Endothelial cell of umbilical vein (primary cell): ENCODE results near the gene UPF2. TPM values are rescaled to one million over a fixed set of nuclear protein-coding genes. Genes with fewer than 3 reads are reported as not detected.

Experiments used
- BruUV-seq: library from RNA; stranded (reverse); fragments of 400-500 nt; replicated peaks from 2 replicates; lab custom pipeline; 2021; lab: Mats Ljungman, UMichigan
- CTCF ChIA-PET: fragments of 300-600, 350-600 bp; sonication (Branson Sonifier 250); formaldehyde crosslinking; loops from one replicate; lab custom pipeline; 2021; ENCODE audit warnings: antibody characterized with exemption, inconsistent platforms; lab: Charles Lee
- POLR2A ChIA-PET: fragments of 300-600, 350-600 bp; sonication (Branson Sonifier 250); formaldehyde crosslinking; loops from one replicate; lab custom pipeline; 2021; ENCODE audit warnings: antibody characterized with exemption, inconsistent platforms; lab: Charles Lee
- DNase-seq: peaks from one replicate; pipeline ENCODE4 v3.0.0-alpha.2; 2011; ENCODE audit warnings: low read depth, low spot score
- FAIRE-seq: peaks from 2 replicates; lab custom pipeline; 2011; peaks lifted over from hg19 to GRCh38; lab: Jason Lieb, UNC
- H2AFZ ChIP-seq: 2 replicates; pipeline ENCODE4 v1.6.0; 2012; ENCODE audit warnings: low read depth, low read length, control low read depth, inconsistent platforms
- H3K27ac ChIP-seq: 2 replicates; pipeline ENCODE4 v1.5.1; 2011; ENCODE audit warnings: low read depth, mild to moderate bottlenecking, control low read depth, low read length, moderate library complexity; ENCODE audit not compliant: insufficient read depth
- H3K27me3 ChIP-seq, 2 experiments: 2 replicates each; pipeline versions ENCODE4 v1.6.0 to v1.6.1; 2011; ENCODE audit warnings: low read length in 2 of 2, mixed read lengths in 1 of 2; ENCODE audit not compliant: control insufficient read depth in 2 of 2, insufficient read depth in 2 of 2
- H3K36me3 ChIP-seq, 2 experiments: 2 replicates in 1 of 2; 3 replicates in 1 of 2; pipeline ENCODE4 v1.5.1; 2011; ENCODE audit warnings: low read length in 2 of 2, mild to moderate bottlenecking in 1 of 2, moderate library complexity in 1 of 2; ENCODE audit not compliant: control insufficient read depth in 2 of 2, insufficient read depth in 2 of 2; ENCODE audit errors: extremely low read depth in 1 of 2
- H3K4me1 ChIP-seq: 3 replicates; pipeline ENCODE4 v1.5.1; 2011; ENCODE audit warnings: mild to moderate bottlenecking, low read length; ENCODE audit not compliant: control insufficient read depth, insufficient read depth; ENCODE audit errors: extremely low read depth
- H3K4me2 ChIP-seq: 2 replicates; pipeline ENCODE4 v1.6.1; 2011; ENCODE audit warnings: low read length, control low read depth, mixed read lengths; ENCODE audit not compliant: insufficient read depth
- H3K4me3 ChIP-seq, 3 experiments: fragments of 200-600 bp in 1 of 3; sonication (generic), shearing (Covaris generic) in 1 of 3; replicated peaks in 1 of 3; 2 replicates each; pipeline ENCODE4 v1.5.1; 2011 to 2016; ENCODE audit warnings: control low read depth in 3 of 3, low read length in 3 of 3, mild to moderate bottlenecking in 2 of 3, inconsistent platforms in 1 of 3, low read depth in 1 of 3, moderate library complexity in 1 of 3; ENCODE audit not compliant: insufficient read depth in 1 of 3
- H3K79me2 ChIP-seq: 2 replicates; pipeline ENCODE4 v1.6.0; 2012; ENCODE audit warnings: low read length, inconsistent platforms; ENCODE audit not compliant: control insufficient read depth, insufficient read depth
- H3K9ac ChIP-seq: replicated peaks from 2 replicates; pipeline ENCODE3; 2011; ENCODE audit warnings: low read length, control low read depth; ENCODE audit not compliant: insufficient read depth; ENCODE audit errors: extremely low read depth
- H3K9me1 ChIP-seq: replicated peaks from 3 replicates; pipeline ENCODE4 v1.6.0; 2011; ENCODE audit warnings: mild to moderate bottlenecking, low read length; ENCODE audit not compliant: control insufficient read depth, insufficient read depth; ENCODE audit errors: extremely low read depth
- H3K9me3 ChIP-seq: replicated peaks from 2 replicates; pipeline ENCODE4 v1.5.1; 2012; ENCODE audit warnings: low read length, inconsistent platforms; ENCODE audit not compliant: control insufficient read depth, insufficient read depth
- H4K20me1 ChIP-seq: replicated peaks from 2 replicates; pipeline ENCODE3; 2011; ENCODE audit warnings: mild to moderate bottlenecking, low read length; ENCODE audit not compliant: control insufficient read depth, insufficient read depth; ENCODE audit errors: extremely low read depth
- CTCF ChIP-seq, 2 donors: IDR thresholded peaks; 1 replicate in 1 of 2; 2 replicates in 1 of 2; pipeline ENCODE4 v1.5.1; 2011; ENCODE audit warnings: low read length in 2 of 2, mild to moderate bottlenecking in 2 of 2, moderate library complexity in 2 of 2, control low read depth in 1 of 2, inconsistent platforms in 1 of 2, low read depth in 1 of 2; ENCODE audit not compliant: insufficient read depth in 1 of 2; ENCODE audit errors: extremely low read depth in 1 of 2
- EZH2 ChIP-seq: IDR thresholded peaks from 2 replicates; pipeline ENCODE4 v1.6.1; 2012; ENCODE audit warnings: borderline replicate concordance, low read depth, mild to moderate bottlenecking, moderate library complexity, low read length, inconsistent platforms; ENCODE audit not compliant: severe bottlenecking
- FOS ChIP-seq: IDR thresholded peaks from 2 replicates; pipeline ENCODE4 v1.6.1; 2011; ENCODE audit warnings: mild to moderate bottlenecking, low read length, moderate library complexity, borderline replicate concordance; ENCODE audit not compliant: insufficient read depth
- GATA2 ChIP-seq: IDR thresholded peaks from 2 replicates; pipeline ENCODE4 v1.7.0; 2011; ENCODE audit warnings: low read depth, mild to moderate bottlenecking, moderate library complexity, mixed read lengths, low read length; ENCODE audit not compliant: insufficient read length, insufficient read depth
- JUN ChIP-seq: IDR thresholded peaks from 2 replicates; pipeline ENCODE4 v1.6.1; 2011; ENCODE audit warnings: borderline replicate concordance, low read depth; ENCODE audit not compliant: insufficient read length, insufficient read depth
- MYC ChIP-seq: IDR thresholded peaks from one replicate; pipeline ENCODE4 v1.6.1; 2011; ENCODE audit warnings: mild to moderate bottlenecking, low read depth, low read length
- POLR2A ChIP-seq: IDR thresholded peaks from 2 replicates; pipeline ENCODE4 v1.6.1; 2012; ENCODE audit warnings: low read depth, mild to moderate bottlenecking, control low read depth, low read length
- POLR2AphosphoS5 ChIP-seq: IDR thresholded peaks from 2 replicates; pipeline ENCODE4 v1.6.1; 2012; ENCODE audit warnings: low read depth, mild to moderate bottlenecking, control low read depth, low read length, moderate library complexity; ENCODE audit not compliant: insufficient read depth
- dilution Hi-C: fragments of 300-500 bp; cut with MboI; formaldehyde crosslinking; loops from one replicate; pipeline ENCODE4 v1.15.0; 2019; ENCODE audit warnings: low sequenced_read_pairs; ENCODE audit not compliant: extremely low pct_ligation_motif_present
- intact Hi-C: fragments of 100-400 bp; cut with micrococcal nuclease; formaldehyde crosslinking; loops from one replicate; pipeline ENCODE4 v1.10.0; 2022
- polyA plus RNA-seq, 4 experiments: library from polyadenylated mRNA; depleted of rRNA in 3 of 4; stranded (reverse) in 3 of 4; unstranded in 1 of 4; fragments of >200 nt; gene quantifications; 2 replicates each; pipeline versions ENCODE4 v1.2.1 to v1.2.3, GENCODE V29; 2011 to 2012; ENCODE audit warnings: missing spikeins in 1 of 4
- total RNA-seq: library from RNA; stranded (reverse); gene quantifications from 2 replicates; pipeline ENCODE4 v1.2.3, GENCODE V29; 2021
- TF ChIP-seq, protein P1 (sequence below): IDR thresholded peaks from 2 replicates; pipeline ENCODE4 v1.6.1; 2011; ENCODE audit not compliant: insufficient read depth, insufficient read length

The UPF2 gene
- total and polyA plus RNA-seq, 2 donors (not counting 3 experiments of a cell fraction or from before 2014, with no cell fraction given): 4.8 to 27.7 TPM

DNA sequence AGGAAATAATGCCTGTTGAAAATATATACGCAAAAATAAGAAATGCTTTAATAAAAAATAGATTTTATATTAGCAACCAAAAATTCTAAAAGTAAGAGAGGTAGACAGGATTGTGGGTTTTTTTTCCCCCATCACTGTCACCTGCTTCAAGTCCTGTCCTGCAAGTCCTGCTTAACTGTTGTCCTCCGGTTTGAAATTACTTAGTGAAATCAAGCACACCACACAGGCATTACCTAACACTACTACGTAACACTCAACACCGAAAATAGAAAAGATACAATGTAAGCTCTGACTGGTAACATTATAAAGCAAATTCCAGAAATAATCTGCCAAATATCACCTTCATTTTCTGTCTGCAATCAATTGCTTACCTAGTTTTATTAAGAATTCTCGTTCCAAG lies 90.9 kb downstream of the UPF2 start:
- H3K4me2 ChIP-seq: no peak overlapping the region
- peaks cover 0 to 10% of the 10 kb centered on the region in 2 experiments for H3K36me3 ChIP-seq
- no peak for FAIRE-seq
- H4K20me1 ChIP-seq: no peaks in the 10 kb centered on the region
- no peak overlapping the region for H3K9ac ChIP-seq
- no peaks in the 10 kb centered on the region for H3K4me1 ChIP-seq
- H3K4me3 ChIP-seq: no peak overlapping the region
- ChIA-PET CTCF (interaction anchor here (0.8 to 2.9 kb wide), 2 partner anchors 8 to 169 kb away, joined by 3 to 8 read pairs; no protein-coding TSS in a partner anchor), POLR2A (no interaction called here)
- no peaks in the 10 kb centered on the region for H3K9me3 ChIP-seq
- BruUV-seq: no TSS peak
- H3K79me2 ChIP-seq: no peaks in the 10 kb centered on the region
- TF ChIP-seq FOS (no peak), GATA2 (no peak), JUN (no peak), MYC (no peak), POLR2AphosphoS5 (no peak), POLR2A (no peak), EZH2 (no peak), CTCF (IDR thresholded peaks at IDR 0.05; ENCODE audit: extremely low read depth in 1 of 2, insufficient read depth in 1 of 2, low read depth in 1 of 2, low read length in 2 of 2) (no peak)
- TF ChIP-seq, protein P1, sequence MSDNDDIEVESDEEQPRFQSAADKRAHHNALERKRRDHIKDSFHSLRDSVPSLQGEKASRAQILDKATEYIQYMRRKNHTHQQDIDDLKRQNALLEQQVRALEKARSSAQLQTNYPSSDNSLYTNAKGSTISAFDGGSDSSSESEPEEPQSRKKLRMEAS: no peak
- no peak overlapping the region for H3K27ac ChIP-seq
- no peak overlapping the region for H2AFZ ChIP-seq
- dilution Hi-C loops: no loop called here
- intact Hi-C loops: no loop called here
- no peaks in the 10 kb centered on the region for H3K9me1 ChIP-seq
- H3K27me3 ChIP-seq: no peaks in the 10 kb centered on the region
- no peak for DNase-seq
